ENCODE results near the gene SNAP29. TPM values are rescaled to one million over a fixed set of nuclear protein-coding genes. Genes with fewer than 3 reads are reported as not detected.

The SNAP29 gene
- total and polyA plus RNA-seq, 9 of the 15 experiments (the other 6 are each of a cell fraction or from before 2014, with no cell fraction given): 19.5 to 250 (median 75.9) TPM

DNA sequence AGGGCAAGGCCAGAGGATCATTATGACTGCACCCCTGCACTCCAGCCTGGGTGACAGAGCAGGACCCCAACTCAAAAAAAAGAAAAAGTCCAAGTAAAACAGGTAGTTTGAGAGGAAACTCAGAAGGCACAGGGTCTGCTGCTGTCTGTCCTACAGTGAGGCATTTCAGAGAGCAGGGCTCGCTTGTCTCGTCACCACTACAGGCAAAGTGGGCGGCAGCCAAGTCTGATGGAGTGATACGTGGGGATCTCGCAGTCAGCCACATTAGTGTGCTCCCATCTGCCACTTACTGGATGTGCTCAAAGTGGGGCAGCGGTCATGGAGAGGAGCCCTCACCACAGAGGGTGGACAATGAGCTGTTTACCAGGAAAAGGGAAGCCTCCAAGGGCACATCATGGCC, 42.2 kb upstream of the SNAP29 start (continued):
- TF ChIP-seq, protein P1, sequence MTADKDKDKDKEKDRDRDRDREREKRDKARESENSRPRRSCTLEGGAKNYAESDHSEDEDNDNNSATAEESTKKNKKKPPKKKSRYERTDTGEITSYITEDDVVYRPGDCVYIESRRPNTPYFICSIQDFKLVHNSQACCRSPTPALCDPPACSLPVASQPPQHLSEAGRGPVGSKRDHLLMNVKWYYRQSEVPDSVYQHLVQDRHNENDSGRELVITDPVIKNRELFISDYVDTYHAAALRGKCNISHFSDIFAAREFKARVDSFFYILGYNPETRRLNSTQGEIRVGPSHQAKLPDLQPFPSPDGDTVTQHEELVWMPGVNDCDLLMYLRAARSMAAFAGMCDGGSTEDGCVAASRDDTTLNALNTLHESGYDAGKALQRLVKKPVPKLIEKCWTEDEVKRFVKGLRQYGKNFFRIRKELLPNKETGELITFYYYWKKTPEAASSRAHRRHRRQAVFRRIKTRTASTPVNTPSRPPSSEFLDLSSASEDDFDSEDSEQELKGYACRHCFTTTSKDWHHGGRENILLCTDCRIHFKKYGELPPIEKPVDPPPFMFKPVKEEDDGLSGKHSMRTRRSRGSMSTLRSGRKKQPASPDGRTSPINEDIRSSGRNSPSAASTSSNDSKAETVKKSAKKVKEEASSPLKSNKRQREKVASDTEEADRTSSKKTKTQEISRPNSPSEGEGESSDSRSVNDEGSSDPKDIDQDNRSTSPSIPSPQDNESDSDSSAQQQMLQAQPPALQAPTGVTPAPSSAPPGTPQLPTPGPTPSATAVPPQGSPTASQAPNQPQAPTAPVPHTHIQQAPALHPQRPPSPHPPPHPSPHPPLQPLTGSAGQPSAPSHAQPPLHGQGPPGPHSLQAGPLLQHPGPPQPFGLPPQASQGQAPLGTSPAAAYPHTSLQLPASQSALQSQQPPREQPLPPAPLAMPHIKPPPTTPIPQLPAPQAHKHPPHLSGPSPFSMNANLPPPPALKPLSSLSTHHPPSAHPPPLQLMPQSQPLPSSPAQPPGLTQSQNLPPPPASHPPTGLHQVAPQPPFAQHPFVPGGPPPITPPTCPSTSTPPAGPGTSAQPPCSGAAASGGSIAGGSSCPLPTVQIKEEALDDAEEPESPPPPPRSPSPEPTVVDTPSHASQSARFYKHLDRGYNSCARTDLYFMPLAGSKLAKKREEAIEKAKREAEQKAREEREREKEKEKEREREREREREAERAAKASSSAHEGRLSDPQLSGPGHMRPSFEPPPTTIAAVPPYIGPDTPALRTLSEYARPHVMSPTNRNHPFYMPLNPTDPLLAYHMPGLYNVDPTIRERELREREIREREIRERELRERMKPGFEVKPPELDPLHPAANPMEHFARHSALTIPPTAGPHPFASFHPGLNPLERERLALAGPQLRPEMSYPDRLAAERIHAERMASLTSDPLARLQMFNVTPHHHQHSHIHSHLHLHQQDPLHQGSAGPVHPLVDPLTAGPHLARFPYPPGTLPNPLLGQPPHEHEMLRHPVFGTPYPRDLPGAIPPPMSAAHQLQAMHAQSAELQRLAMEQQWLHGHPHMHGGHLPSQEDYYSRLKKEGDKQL (CRISPR knock-in tag; IDR thresholded peaks at IDR 0.05; ENCODE audit: borderline replicate concordance): no peak
- TF ChIP-seq, protein P2, sequence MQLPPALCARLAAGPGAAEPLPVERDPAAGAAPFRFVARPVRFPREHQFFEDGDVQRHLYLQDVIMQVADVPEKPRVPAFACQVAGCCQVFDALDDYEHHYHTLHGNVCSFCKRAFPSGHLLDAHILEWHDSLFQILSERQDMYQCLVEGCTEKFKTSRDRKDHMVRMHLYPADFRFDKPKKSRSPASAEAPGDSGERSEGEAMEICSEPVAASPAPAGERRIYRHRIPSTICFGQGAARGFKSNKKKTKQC (CRISPR knock-in tag; IDR thresholded peaks at IDR 0.05): 0 out of 2 replicates have a peak, but pooled peaks have one; percentile 60
- no peak for TF ChIP-seq GTF2E2 (tag; IDR thresholded peaks at IDR 0.05)
- TF ChIP-seq, protein P3, sequence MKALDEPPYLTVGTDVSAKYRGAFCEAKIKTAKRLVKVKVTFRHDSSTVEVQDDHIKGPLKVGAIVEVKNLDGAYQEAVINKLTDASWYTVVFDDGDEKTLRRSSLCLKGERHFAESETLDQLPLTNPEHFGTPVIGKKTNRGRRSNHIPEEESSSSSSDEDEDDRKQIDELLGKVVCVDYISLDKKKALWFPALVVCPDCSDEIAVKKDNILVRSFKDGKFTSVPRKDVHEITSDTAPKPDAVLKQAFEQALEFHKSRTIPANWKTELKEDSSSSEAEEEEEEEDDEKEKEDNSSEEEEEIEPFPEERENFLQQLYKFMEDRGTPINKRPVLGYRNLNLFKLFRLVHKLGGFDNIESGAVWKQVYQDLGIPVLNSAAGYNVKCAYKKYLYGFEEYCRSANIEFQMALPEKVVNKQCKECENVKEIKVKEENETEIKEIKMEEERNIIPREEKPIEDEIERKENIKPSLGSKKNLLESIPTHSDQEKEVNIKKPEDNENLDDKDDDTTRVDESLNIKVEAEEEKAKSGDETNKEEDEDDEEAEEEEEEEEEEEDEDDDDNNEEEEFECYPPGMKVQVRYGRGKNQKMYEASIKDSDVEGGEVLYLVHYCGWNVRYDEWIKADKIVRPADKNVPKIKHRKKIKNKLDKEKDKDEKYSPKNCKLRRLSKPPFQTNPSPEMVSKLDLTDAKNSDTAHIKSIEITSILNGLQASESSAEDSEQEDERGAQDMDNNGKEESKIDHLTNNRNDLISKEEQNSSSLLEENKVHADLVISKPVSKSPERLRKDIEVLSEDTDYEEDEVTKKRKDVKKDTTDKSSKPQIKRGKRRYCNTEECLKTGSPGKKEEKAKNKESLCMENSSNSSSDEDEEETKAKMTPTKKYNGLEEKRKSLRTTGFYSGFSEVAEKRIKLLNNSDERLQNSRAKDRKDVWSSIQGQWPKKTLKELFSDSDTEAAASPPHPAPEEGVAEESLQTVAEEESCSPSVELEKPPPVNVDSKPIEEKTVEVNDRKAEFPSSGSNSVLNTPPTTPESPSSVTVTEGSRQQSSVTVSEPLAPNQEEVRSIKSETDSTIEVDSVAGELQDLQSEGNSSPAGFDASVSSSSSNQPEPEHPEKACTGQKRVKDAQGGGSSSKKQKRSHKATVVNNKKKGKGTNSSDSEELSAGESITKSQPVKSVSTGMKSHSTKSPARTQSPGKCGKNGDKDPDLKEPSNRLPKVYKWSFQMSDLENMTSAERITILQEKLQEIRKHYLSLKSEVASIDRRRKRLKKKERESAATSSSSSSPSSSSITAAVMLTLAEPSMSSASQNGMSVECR (CRISPR knock-in tag; IDR thresholded peaks at IDR 0.05): 0 out of 2 replicates have a peak, but pooled peaks have one; percentile 42
- no peak for TF ChIP-seq ZC3H4 (CRISPR knock-in tag; IDR thresholded peaks at IDR 0.05; ENCODE audit: borderline replicate concordance)
- no peak for TF ChIP-seq ARNT (IDR thresholded peaks at IDR 0.05)
- peak; percentile 30; the same call in 1 of the 2 replicates for TF ChIP-seq CEBPG (CRISPR knock-in tag; IDR thresholded peaks at IDR 0.05)
- TF ChIP-seq CEBPG (tag; conservative IDR thresholded peaks at IDR 0.05 in 1 of 2, IDR thresholded peaks at IDR 0.05 in 1 of 2): no peak
- TF ChIP-seq, protein P4, sequence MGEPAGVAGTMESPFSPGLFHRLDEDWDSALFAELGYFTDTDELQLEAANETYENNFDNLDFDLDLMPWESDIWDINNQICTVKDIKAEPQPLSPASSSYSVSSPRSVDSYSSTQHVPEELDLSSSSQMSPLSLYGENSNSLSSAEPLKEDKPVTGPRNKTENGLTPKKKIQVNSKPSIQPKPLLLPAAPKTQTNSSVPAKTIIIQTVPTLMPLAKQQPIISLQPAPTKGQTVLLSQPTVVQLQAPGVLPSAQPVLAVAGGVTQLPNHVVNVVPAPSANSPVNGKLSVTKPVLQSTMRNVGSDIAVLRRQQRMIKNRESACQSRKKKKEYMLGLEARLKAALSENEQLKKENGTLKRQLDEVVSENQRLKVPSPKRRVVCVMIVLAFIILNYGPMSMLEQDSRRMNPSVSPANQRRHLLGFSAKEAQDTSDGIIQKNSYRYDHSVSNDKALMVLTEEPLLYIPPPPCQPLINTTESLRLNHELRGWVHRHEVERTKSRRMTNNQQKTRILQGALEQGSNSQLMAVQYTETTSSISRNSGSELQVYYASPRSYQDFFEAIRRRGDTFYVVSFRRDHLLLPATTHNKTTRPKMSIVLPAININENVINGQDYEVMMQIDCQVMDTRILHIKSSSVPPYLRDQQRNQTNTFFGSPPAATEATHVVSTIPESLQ (CRISPR knock-in tag; IDR thresholded peaks at IDR 0.05): no peak
- no peak for TF ChIP-seq TAF7 (tag; IDR thresholded peaks at IDR 0.05)
- no peak for TF ChIP-seq ZNF174 (CRISPR knock-in tag; IDR thresholded peaks at IDR 0.05)
- no peak for TF ChIP-seq JUN (IDR thresholded peaks at IDR 0.05; ENCODE audit: borderline replicate concordance, low read depth, low read length)
- peak; percentile 82; the same call in 1 of the 2 replicates for TF ChIP-seq JUN (CRISPR knock-in tag; IDR thresholded peaks at IDR 0.05; ENCODE audit: borderline replicate concordance)
- TF ChIP-seq, protein P5, sequence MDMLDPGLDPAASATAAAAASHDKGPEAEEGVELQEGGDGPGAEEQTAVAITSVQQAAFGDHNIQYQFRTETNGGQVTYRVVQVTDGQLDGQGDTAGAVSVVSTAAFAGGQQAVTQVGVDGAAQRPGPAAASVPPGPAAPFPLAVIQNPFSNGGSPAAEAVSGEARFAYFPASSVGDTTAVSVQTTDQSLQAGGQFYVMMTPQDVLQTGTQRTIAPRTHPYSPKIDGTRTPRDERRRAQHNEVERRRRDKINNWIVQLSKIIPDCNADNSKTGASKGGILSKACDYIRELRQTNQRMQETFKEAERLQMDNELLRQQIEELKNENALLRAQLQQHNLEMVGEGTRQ (CRISPR knock-in tag; IDR thresholded peaks at IDR 0.05): peak; percentile 22
